GM18508 (cell line): Measurements from ENCODE around the gene ATP13A2.
"Not testable (repeated sequence)": the region's sequence is repeated elsewhere in the genome, so short reads cannot be mapped to it uniquely, and the experiment has no call there.

Source experiments
- ATAC-seq: cut with Tn5 transposase; IDR thresholded peaks from one replicate; pipeline ENCODE4 v1.9.1; 2021; ENCODE audit warnings: moderate number of reproducible peaks; ENCODE audit not compliant: insufficient read depth, unreplicated experiment

Gene ATP13A2

GRCh38 chr1:16938351-16939321 is 73.1 kb downstream of the ATP13A2 start:
- ATAC-seq = no peak

GRCh38 chr1:16936580-16936979 is 75.1 kb downstream of the ATP13A2 start:
- not testable (repeated sequence) for ATAC-seq
